ENCODE results near the gene C19orf47. TPM values are rescaled to one million over a fixed set of nuclear protein-coding genes. Genes with fewer than 3 reads are reported as not detected.

C19orf47 gene
- total RNA-seq, 1 donor: 11.2 TPM

DNA sequence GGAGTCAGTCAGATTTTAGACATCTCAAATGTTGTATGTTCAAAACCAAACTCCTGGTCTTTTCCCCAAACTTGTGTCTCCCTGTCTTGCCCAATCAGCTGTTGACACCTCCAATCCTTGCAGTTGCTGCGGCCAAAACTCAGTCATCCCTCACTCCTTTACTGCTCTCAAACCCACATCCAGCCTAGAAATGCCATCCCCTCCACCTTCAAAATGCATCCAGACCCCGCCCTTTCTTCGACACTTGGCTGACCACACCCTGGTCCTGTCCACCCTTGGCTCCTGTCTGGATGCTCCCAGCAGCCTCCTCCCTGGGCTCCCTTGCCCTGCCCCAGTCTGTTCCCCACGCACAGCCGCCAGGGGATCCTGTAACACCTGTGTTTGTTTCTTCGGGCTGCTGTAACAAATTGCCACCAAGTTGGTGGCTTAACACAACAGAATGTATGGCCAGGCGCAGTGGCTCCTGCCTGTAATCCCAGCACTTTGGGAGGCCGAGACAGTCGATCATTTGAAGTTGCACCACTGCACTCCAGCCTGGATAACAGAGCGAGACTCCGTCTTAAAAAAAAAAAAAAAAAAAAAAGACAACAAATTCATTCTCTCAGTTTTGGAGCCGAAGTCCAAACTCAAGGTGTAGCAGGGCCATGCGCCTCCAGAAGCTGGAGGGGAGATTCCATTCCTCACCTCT is 12.0 kb upstream of the C19orf47 start:
- TF ChIP-seq CTCF (IDR thresholded peaks at IDR 0.05; ENCODE audit: insufficient read depth, low read depth, low read length): no peak
- no peak overlapping the region for H3K4me3 ChIP-seq (ENCODE audit: low read depth, low read length)
- no peak for DNase-seq (ENCODE audit: low read depth)

DNA sequence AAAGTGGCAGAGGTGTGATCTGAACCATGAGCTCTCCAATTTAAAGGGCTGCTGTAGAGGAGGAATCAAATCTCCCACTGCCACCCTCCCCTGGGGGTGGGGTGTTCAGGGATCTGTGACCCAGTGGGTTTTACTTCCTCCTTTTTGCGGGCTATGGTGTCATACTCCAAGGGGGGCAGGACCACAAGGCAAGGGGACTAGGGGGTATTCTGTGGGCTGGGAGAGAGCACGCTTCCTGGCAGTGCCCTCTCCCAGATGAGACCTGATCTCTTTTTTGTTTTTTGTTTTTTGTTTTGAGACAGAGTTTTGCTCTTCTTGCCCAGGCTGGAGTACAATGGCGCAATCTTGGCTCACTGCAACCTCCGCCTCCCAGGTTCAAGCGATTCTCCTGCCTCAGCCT is 10.6 kb upstream of the C19orf47 start:
- no peak for DNase-seq (ENCODE audit: low read depth)
- no peak for TF ChIP-seq CTCF (IDR thresholded peaks at IDR 0.05; ENCODE audit: insufficient read depth, low read depth, low read length)

GRCh38 chr19:40357640-40358039 is 9.4 kb upstream of the C19orf47 start:
- TF ChIP-seq CTCF (IDR thresholded peaks at IDR 0.05; ENCODE audit: insufficient read depth, low read depth, low read length): no peak
- no peak overlapping the region for H3K4me3 ChIP-seq (ENCODE audit: low read depth, low read length)
- DNase-seq (ENCODE audit: low read depth): no peak

More for the DNA sequence above, 10.6 kb upstream of the C19orf47 start:
- no peak overlapping the region for H3K4me3 ChIP-seq (ENCODE audit: low read depth, low read length)

DNA sequence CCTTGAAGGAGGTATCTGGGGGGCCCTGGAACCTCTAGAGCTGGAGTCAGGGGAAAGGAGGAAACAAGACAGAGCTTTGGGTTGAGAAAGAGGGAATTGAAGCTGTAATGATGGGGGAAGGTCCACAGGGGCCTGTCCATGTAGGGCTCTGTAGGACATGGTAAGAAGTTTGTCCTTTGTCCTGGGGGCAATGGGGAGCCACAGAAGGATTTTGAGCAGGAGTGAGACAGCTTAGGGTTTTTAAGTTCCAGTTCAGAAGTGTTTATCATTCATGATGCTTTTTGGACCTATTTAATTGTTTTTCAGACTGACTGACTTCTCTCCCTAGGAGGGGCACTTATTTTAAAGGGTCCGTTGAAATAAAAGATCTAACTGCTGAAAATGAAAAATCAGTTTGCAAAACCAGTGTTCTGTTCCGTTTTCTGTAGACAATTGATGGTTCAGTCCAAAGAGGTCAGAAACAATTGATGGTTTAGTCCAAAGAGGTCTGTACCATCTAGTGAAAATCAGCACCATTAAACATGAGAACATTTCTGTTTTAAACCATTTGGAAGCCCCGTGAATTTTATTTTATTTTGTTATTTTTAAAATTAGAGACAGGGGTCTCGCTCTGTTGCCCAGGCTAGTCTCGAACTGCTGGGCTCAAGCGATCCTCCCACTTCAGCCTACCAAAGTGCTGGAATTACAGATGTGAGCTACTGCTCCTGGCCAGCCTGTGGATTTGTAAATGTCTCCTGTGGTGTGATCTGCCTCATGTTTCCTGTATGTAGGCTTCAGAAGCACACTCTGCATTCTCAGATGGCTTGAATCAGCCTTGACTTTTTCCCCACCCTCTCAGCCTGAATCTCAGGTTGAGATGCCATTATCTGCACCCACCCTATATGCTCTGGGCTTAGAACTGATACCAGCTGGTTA is 8.7 kb upstream of the C19orf47 start:
- TF ChIP-seq CTCF (IDR thresholded peaks at IDR 0.05; ENCODE audit: insufficient read depth, low read depth, low read length): no peak
- no peak for DNase-seq (ENCODE audit: low read depth)
- H3K4me3 ChIP-seq (ENCODE audit: low read depth, low read length): no peak overlapping the region

GRCh38 chr19:40355975-40356680 is 7.9 kb upstream of the C19orf47 start:
- no peak for DNase-seq (ENCODE audit: low read depth)
- no peak overlapping the region for H3K4me3 ChIP-seq (ENCODE audit: low read depth, low read length)
- no peak for TF ChIP-seq CTCF (IDR thresholded peaks at IDR 0.05; ENCODE audit: insufficient read depth, low read depth, low read length)

DNA sequence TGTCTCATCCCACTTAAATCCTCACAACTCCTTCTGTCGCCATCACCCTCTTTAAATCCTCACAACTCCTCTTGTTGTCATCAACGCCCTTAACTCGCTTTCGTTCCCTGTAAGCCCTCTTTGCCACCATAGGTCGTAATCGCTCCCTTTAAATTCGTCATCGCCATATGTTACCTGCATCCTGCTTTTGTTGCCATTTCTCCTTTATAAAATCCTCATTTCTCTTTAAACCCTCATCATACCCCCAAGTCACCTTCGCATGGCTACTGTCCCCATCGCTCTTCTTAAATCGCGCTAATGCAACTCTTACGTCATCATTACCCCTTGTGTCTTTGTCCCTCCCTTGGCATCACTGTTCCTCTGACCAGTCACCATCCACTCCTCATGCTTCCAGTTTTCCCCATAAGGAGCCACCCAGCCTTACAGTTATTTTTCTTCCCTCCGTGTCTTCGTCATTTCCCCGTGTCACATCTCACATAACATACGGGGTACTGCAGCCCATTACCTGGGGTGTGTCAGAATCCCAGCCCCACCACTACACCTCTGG is 837 bp upstream of the C19orf47 start:
- H3K4me3 ChIP-seq (ENCODE audit: low read depth, low read length): peak overlapping the region; percentile 77
- no peak for TF ChIP-seq CTCF (IDR thresholded peaks at IDR 0.05; ENCODE audit: insufficient read depth, low read depth, low read length)
- DNase-seq (ENCODE audit: low read depth): peak; percentile 66
